Lower leg skin (tissue), 3 donors: ENCODE data around the gene ROR1.

Experiments used
- POLR2A ChIP-seq, 2 donors: fragments of 450-650 bp; IDR thresholded peaks; one replicate each; pipeline ENCODE4 v1.6.1; 2016 to 2017; ENCODE audit warnings: antibody characterized with exemption in 2 of 2, mild to moderate bottlenecking in 1 of 2, moderate library complexity in 1 of 2
- TF ChIP-seq, protein P1 (sequence below), 3 donors: fragments of 450-650 bp; IDR thresholded peaks; one replicate each; pipeline ENCODE4 v1.5.1; 2016; ENCODE audit warnings: antibody characterized with exemption in 3 of 3, mild to moderate bottlenecking in 3 of 3, moderate library complexity in 2 of 3

- TF ChIP-seq, protein P1, sequence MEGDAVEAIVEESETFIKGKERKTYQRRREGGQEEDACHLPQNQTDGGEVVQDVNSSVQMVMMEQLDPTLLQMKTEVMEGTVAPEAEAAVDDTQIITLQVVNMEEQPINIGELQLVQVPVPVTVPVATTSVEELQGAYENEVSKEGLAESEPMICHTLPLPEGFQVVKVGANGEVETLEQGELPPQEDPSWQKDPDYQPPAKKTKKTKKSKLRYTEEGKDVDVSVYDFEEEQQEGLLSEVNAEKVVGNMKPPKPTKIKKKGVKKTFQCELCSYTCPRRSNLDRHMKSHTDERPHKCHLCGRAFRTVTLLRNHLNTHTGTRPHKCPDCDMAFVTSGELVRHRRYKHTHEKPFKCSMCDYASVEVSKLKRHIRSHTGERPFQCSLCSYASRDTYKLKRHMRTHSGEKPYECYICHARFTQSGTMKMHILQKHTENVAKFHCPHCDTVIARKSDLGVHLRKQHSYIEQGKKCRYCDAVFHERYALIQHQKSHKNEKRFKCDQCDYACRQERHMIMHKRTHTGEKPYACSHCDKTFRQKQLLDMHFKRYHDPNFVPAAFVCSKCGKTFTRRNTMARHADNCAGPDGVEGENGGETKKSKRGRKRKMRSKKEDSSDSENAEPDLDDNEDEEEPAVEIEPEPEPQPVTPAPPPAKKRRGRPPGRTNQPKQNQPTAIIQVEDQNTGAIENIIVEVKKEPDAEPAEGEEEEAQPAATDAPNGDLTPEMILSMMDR (IDR thresholded peaks at IDR 0.05) = no peak
- TF ChIP-seq POLR2A (IDR thresholded peaks at IDR 0.05) = no peak
These were observed 366.8 kb downstream of the ROR1 start for GRCh38 chr1:64140596-64140995.
